ENCODE measurements around the gene PDGFD. TPM values are rescaled to one million over a fixed set of nuclear protein-coding genes. Genes with fewer than 3 reads are reported as not detected.

Gene PDGFD
- total RNA-seq, 2 donors from 2014 or later = 2.3 to 4.8 TPM

- Histone ChIP-seq H3K27me3 (ENCODE audit: control insufficient read depth, insufficient read depth, low read length, poor library complexity, severe bottlenecking) (no peaks in the 10 kb centered on the region), H3K4me3 (ENCODE audit: low read length) (no peak overlapping the region)
Observed at GRCh38 chr11:104146421-104146820, 17.5 kb downstream of the PDGFD start.

GRCh38 chr11:104145062-104145461 is 18.9 kb downstream of the PDGFD start:
- H3K27me3 ChIP-seq (ENCODE audit: control insufficient read depth, insufficient read depth, low read length, poor library complexity, severe bottlenecking) = no peaks in the 10 kb centered on the region
- 96% methylated on average over 3 of the region's 3 CpGs; no CpG with 5 or more reads in 1 of the 2 experiments for WGBS, 2 experiments (ENCODE audit: insufficient coverage in 1 of 2, insufficient read length in 1 of 2)
- Mint-ChIP-seq H3K36me3 (ENCODE audit: low read depth) (no peaks in the 10 kb centered on the region), H3K27me3 (ENCODE audit: insufficient read depth) (no peaks in the 10 kb centered on the region), H3K4me1 (no peaks in the 10 kb centered on the region), H3K27ac (no peak overlapping the region), H3K4me3 (no peak overlapping the region), H3K9me3 (no peaks in the 10 kb centered on the region)
- H3K36me3 ChIP-seq (ENCODE audit: control insufficient read depth, insufficient read depth, low read length) = no peaks in the 10 kb centered on the region
- TF ChIP-seq, protein P1, sequence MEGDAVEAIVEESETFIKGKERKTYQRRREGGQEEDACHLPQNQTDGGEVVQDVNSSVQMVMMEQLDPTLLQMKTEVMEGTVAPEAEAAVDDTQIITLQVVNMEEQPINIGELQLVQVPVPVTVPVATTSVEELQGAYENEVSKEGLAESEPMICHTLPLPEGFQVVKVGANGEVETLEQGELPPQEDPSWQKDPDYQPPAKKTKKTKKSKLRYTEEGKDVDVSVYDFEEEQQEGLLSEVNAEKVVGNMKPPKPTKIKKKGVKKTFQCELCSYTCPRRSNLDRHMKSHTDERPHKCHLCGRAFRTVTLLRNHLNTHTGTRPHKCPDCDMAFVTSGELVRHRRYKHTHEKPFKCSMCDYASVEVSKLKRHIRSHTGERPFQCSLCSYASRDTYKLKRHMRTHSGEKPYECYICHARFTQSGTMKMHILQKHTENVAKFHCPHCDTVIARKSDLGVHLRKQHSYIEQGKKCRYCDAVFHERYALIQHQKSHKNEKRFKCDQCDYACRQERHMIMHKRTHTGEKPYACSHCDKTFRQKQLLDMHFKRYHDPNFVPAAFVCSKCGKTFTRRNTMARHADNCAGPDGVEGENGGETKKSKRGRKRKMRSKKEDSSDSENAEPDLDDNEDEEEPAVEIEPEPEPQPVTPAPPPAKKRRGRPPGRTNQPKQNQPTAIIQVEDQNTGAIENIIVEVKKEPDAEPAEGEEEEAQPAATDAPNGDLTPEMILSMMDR (conservative IDR thresholded peaks at IDR 0.05) = no peak
- DNase-seq = no peak
- no peak overlapping the region for H3K9ac ChIP-seq (ENCODE audit: extremely low read depth, low read length, poor library complexity, severe bottlenecking)
- H3K9me3 ChIP-seq (ENCODE audit: control insufficient read depth, low read length) = no peaks in the 10 kb centered on the region
- no peaks in the 10 kb centered on the region for H3K4me1 ChIP-seq (ENCODE audit: control insufficient read depth, insufficient read depth, low read length)
- H3K4me3 ChIP-seq (ENCODE audit: low read length) = no peak overlapping the region
- no peak overlapping the region for H3K27ac ChIP-seq (ENCODE audit: low read depth, low read length)

More at GRCh38 chr11:104146421-104146820, 17.5 kb downstream of the PDGFD start:
- Histone ChIP-seq H3K9me3 (ENCODE audit: control insufficient read depth, low read length) (peaks cover 10% of the 10 kb centered on the region), H3K27ac (ENCODE audit: low read depth, low read length) (no peak overlapping the region), H3K36me3 (ENCODE audit: control insufficient read depth, insufficient read depth, low read length) (no peaks in the 10 kb centered on the region), H3K4me1 (ENCODE audit: control insufficient read depth, insufficient read depth, low read length) (no peaks in the 10 kb centered on the region), H3K9ac (ENCODE audit: extremely low read depth, low read length, poor library complexity, severe bottlenecking) (no peak overlapping the region)
- 81 to 100% methylated on average over 1 to 3 of the region's 3 CpGs for WGBS, 2 experiments (ENCODE audit: insufficient coverage in 1 of 2, insufficient read length in 1 of 2)
- no peaks in the 10 kb centered on the region for H3K36me3 Mint-ChIP-seq (ENCODE audit: low read depth)
- no peak overlapping the region for H3K4me3 Mint-ChIP-seq
- TF ChIP-seq, protein P1 (conservative IDR thresholded peaks at IDR 0.05) = no peak
- H3K27ac Mint-ChIP-seq = no peak overlapping the region
- no peaks in the 10 kb centered on the region for H3K27me3 Mint-ChIP-seq (ENCODE audit: insufficient read depth)
- H3K9me3 Mint-ChIP-seq = peaks cover 1% of the 10 kb centered on the region
- no peak for DNase-seq
- no peaks in the 10 kb centered on the region for H3K4me1 Mint-ChIP-seq

- Histone ChIP-seq H3K9ac (ENCODE audit: extremely low read depth, low read length, poor library complexity, severe bottlenecking) (no peak overlapping the region), H3K27ac (ENCODE audit: low read depth, low read length) (no peak overlapping the region), H3K4me3 (ENCODE audit: low read length) (no peak overlapping the region), H3K27me3 (ENCODE audit: control insufficient read depth, insufficient read depth, low read length, poor library complexity, severe bottlenecking) (no peaks in the 10 kb centered on the region), H3K36me3 (ENCODE audit: control insufficient read depth, insufficient read depth, low read length) (no peaks in the 10 kb centered on the region), H3K9me3 (ENCODE audit: control insufficient read depth, low read length) (no peaks in the 10 kb centered on the region), H3K4me1 (ENCODE audit: control insufficient read depth, insufficient read depth, low read length) (no peaks in the 10 kb centered on the region)
- no peaks in the 10 kb centered on the region for H3K9me3 Mint-ChIP-seq
- no peak for DNase-seq
- H3K27me3 Mint-ChIP-seq (ENCODE audit: insufficient read depth) = no peaks in the 10 kb centered on the region
- H3K4me1 Mint-ChIP-seq = no peaks in the 10 kb centered on the region
- 94 to 98% methylated on average over 6 of the region's 6 CpGs for WGBS, 2 experiments (ENCODE audit: insufficient coverage in 1 of 2, insufficient read length in 1 of 2)
- H3K27ac Mint-ChIP-seq = no peak overlapping the region
- no peaks in the 10 kb centered on the region for H3K36me3 Mint-ChIP-seq (ENCODE audit: low read depth)
- TF ChIP-seq, protein P1 (conservative IDR thresholded peaks at IDR 0.05) = no peak
- no peak overlapping the region for H3K4me3 Mint-ChIP-seq
Observed at GRCh38 chr11:104142698-104143097, 21.2 kb downstream of the PDGFD start.
